ENCODE data around the gene ITGB1.

Gene ITGB1

GRCh38 chr10:32949221-32949678 is 8.8 kb downstream of the ITGB1 start:
- DNase-seq (ENCODE audit: low read depth): no peak
- TF ChIP-seq, protein P1, sequence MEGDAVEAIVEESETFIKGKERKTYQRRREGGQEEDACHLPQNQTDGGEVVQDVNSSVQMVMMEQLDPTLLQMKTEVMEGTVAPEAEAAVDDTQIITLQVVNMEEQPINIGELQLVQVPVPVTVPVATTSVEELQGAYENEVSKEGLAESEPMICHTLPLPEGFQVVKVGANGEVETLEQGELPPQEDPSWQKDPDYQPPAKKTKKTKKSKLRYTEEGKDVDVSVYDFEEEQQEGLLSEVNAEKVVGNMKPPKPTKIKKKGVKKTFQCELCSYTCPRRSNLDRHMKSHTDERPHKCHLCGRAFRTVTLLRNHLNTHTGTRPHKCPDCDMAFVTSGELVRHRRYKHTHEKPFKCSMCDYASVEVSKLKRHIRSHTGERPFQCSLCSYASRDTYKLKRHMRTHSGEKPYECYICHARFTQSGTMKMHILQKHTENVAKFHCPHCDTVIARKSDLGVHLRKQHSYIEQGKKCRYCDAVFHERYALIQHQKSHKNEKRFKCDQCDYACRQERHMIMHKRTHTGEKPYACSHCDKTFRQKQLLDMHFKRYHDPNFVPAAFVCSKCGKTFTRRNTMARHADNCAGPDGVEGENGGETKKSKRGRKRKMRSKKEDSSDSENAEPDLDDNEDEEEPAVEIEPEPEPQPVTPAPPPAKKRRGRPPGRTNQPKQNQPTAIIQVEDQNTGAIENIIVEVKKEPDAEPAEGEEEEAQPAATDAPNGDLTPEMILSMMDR (IDR thresholded peaks at IDR 0.05; ENCODE audit: low read length, missing control alignments): no peak
- no peak overlapping the region for H3K4me3 ChIP-seq (replicated peaks; ENCODE audit: low read depth, low read length)

DNA sequence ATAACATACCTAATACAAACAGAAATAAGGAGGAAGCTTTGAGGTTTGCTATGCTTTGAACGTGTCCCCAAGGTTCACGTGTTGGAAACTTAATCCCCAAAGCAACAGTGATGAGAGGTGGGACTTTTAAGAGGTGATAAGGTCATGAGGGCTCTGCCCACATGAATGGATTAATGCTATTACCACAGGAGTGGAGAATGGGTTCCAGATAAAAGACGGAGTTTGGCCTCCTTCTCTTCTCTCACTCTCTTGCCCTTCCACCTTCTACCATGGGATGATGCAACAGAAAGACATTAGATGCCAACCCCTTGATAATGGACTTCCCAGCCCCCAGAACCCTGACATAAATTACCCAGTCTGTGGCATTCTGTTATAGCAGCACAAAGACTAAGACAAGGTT is 9.6 kb downstream of the ITGB1 start:
- DNase-seq (ENCODE audit: low read depth): no peak
- no peak overlapping the region for H3K4me3 ChIP-seq (replicated peaks; ENCODE audit: low read depth, low read length)
- TF ChIP-seq, protein P1 (IDR thresholded peaks at IDR 0.05; ENCODE audit: low read length, missing control alignments): no peak

GRCh38 chr10:32947586-32947985 is 10.4 kb downstream of the ITGB1 start:
- TF ChIP-seq, protein P1 (IDR thresholded peaks at IDR 0.05; ENCODE audit: low read length, missing control alignments): no peak
- no peak for DNase-seq (ENCODE audit: low read depth)
- H3K4me3 ChIP-seq (replicated peaks; ENCODE audit: low read depth, low read length): no peak overlapping the region

GRCh38 chr10:32946108-32946507 is 11.9 kb downstream of the ITGB1 start:
- TF ChIP-seq, protein P1 (IDR thresholded peaks at IDR 0.05; ENCODE audit: low read length, missing control alignments): no peak
- H3K4me3 ChIP-seq (replicated peaks; ENCODE audit: low read depth, low read length): no peak overlapping the region
- DNase-seq (ENCODE audit: low read depth): no peak

DNA sequence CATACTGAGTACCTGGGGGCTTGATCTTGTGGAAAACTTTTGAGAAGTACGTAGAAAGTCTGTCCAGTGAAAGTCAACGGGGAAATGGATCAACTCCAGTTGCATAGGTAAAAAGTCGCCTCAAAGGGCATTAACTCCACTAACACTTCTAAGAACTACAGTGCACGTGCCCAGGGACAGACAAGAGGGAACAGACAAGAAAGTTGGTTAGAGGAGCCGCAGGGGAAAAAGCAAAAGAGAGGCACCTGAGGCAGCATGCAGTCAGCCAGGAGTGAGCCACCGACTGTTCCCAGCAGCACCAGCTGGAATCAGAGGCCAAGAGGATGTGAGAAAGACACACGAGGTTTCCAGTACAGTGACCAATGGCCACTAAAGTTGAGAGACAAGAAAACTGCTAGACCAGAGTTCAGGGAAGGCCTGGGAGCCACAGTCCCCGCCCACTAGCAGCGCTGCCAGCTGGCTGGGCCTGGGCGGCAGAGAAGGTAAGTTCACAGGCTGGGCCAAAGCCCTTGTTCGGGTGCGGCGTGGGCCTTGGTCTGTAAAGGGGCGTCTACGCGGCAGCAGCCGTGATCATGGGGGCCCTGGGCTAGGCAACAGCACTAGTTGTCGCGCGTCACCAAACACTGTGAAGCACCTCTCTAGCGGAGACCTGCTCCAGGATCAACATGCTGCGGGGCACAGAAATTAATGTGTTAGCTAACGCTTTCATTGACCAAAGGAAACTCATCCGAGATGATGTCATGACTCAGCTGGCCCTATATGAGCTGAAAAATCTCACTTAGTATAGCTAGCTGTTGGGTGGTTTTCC is 14.0 kb downstream of the ITGB1 start:
- TF ChIP-seq, protein P1 (IDR thresholded peaks at IDR 0.05; ENCODE audit: low read length, missing control alignments): no peak
- no peak overlapping the region for H3K4me3 ChIP-seq (replicated peaks; ENCODE audit: low read depth, low read length)
- DNase-seq (ENCODE audit: low read depth): no peak

- no peak overlapping the region for H3K4me3 ChIP-seq (replicated peaks; ENCODE audit: low read depth, low read length)
- TF ChIP-seq, protein P1 (IDR thresholded peaks at IDR 0.05; ENCODE audit: low read length, missing control alignments): no peak
- no peak for DNase-seq (ENCODE audit: low read depth)
Observed at GRCh38 chr10:32943395-32943794, 14.6 kb downstream of the ITGB1 start.

- TF ChIP-seq, protein P1 (IDR thresholded peaks at IDR 0.05; ENCODE audit: low read length, missing control alignments): no peak
- DNase-seq (ENCODE audit: low read depth): no peak
- no peak overlapping the region for H3K4me3 ChIP-seq (replicated peaks; ENCODE audit: low read depth, low read length)
Observed at GRCh38 chr10:32942081-32942480, 15.9 kb downstream of the ITGB1 start.
